Spinal cord (tissue), 10 donors: Measurements from ENCODE around the gene KLHL22. TPM values are rescaled to one million over a fixed set of nuclear protein-coding genes. Genes with fewer than 3 reads are reported as not detected.
"Not testable (repeated sequence)": the region's sequence is repeated elsewhere in the genome, so short reads cannot be mapped to it uniquely, and the experiment has no call there.

Experiments
- DNase-seq, 6 donors: peaks; one replicate each; pipeline versions ENCODE4 v3.0.0 to v3.0.0-alpha.2; 2013 to 2015; ENCODE audit warnings: low spot score in 6 of 6, low read depth in 4 of 6
- H3K27ac ChIP-seq: one replicate; pipeline ENCODE4 v1.5.1; 2013; ENCODE audit warnings: low read depth, low read length, control low read depth
- H3K27me3 ChIP-seq: one replicate; pipeline ENCODE4 v1.6.1; 2013; ENCODE audit warnings: low read length; ENCODE audit not compliant: control insufficient read depth, insufficient read depth
- H3K36me3 ChIP-seq: one replicate; pipeline ENCODE4 v1.6.1; 2013; ENCODE audit warnings: low read length; ENCODE audit not compliant: control insufficient read depth, insufficient read depth
- H3K4me1 ChIP-seq: one replicate; pipeline ENCODE4 v1.6.1; 2013; ENCODE audit warnings: low read length; ENCODE audit not compliant: control insufficient read depth, insufficient read depth
- H3K4me3 ChIP-seq: one replicate; pipeline ENCODE4 v1.5.1; 2013; ENCODE audit warnings: low read depth, low read length, control low read depth
- H3K9me3 ChIP-seq: one replicate; pipeline ENCODE4 v1.6.1; 2013; ENCODE audit warnings: low read length; ENCODE audit not compliant: control insufficient read depth, insufficient read depth
- WGBS: methylation state at CpG from one replicate; pipeline ENCODE4 v1.1.5; 2013; ENCODE audit warnings: missing lambda C conversion rate; ENCODE audit not compliant: insufficient coverage; 5-methylcytosine and 5-hydroxymethylcytosine counted together
- polyA plus RNA-seq, 2 donors: library from polyadenylated mRNA; unstranded; fragments of 120-200 nt; gene quantifications; one replicate each; pipeline ENCODE4 v1.2.1, GENCODE V29; 2013; ENCODE audit not compliant: insufficient read length in 2 of 2
- total RNA-seq, 2 donors: library from RNA; depleted of rRNA in 1 of 2; stranded (reverse); fragments of 120-200 nt in 1 of 2; fragments of >200 nt in 1 of 2; gene quantifications; one replicate each; pipeline versions ENCODE4 v1.2.3 to v1.2.4, GENCODE V29; 2013 to 2014
- donor health status: healthy.

Gene KLHL22
- total and polyA plus RNA-seq, 4 donors, result 40.8 to 68.4 (median 52.3) TPM

GRCh38 chr22:20488946-20489345 lies 6.6 kb downstream of the KLHL22 start:
- H3K36me3 ChIP-seq, result peaks cover 19% of the 10 kb centered on the region
- 53% methylated on average over 6 of the region's 11 CpGs for WGBS
- no peak overlapping the region for H3K4me3 ChIP-seq
- peaks cover 11% of the 10 kb centered on the region for H3K4me1 ChIP-seq
- no peak for DNase-seq
- H3K9me3 ChIP-seq, result no peaks in the 10 kb centered on the region
- H3K27ac ChIP-seq, result no peak overlapping the region
- no peaks in the 10 kb centered on the region for H3K27me3 ChIP-seq

- Histone ChIP-seq H3K27ac (no peak overlapping the region), H3K36me3 (peaks cover 26% of the 10 kb centered on the region), H3K27me3 (no peaks in the 10 kb centered on the region), H3K9me3 (no peaks in the 10 kb centered on the region), H3K4me1 (peaks cover 3% of the 10 kb centered on the region), H3K4me3 (no peak overlapping the region)
- no CpG with 5 or more reads among the region's 2 CpGs for WGBS
- no peak for DNase-seq
Measured at GRCh38 chr22:20487715-20488114, 7.9 kb downstream of the KLHL22 start.

- Histone ChIP-seq H3K36me3 (peaks cover 33% of the 10 kb centered on the region), H3K27ac (no peak overlapping the region), H3K4me1 (no peaks in the 10 kb centered on the region), H3K4me3 (no peak overlapping the region), H3K9me3 (no peaks in the 10 kb centered on the region), H3K27me3 (no peaks in the 10 kb centered on the region)
- WGBS, result 96% methylated on average over 2 of the region's 2 CpGs
- DNase-seq, result no peak
Measured at GRCh38 chr22:20486229-20486628, 9.4 kb downstream of the KLHL22 start.

GRCh38 chr22:20484948-20485683 lies 10.5 kb downstream of the KLHL22 start:
- WGBS, result 88% methylated on average over 1 of the region's 4 CpGs
- no peak for DNase-seq
- Histone ChIP-seq H3K4me3 (no peak overlapping the region), H3K9me3 (no peaks in the 10 kb centered on the region), H3K36me3 (peaks cover 33% of the 10 kb centered on the region), H3K27ac (no peak overlapping the region), H3K27me3 (no peaks in the 10 kb centered on the region), H3K4me1 (no peaks in the 10 kb centered on the region)

GRCh38 chr22:20483771-20484170 lies 11.8 kb downstream of the KLHL22 start:
- Histone ChIP-seq H3K4me3 (no peak overlapping the region), H3K36me3 (peaks cover 28% of the 10 kb centered on the region), H3K4me1 (no peaks in the 10 kb centered on the region), H3K9me3 (peaks cover 3% of the 10 kb centered on the region), H3K27ac (no peak overlapping the region), H3K27me3 (no peaks in the 10 kb centered on the region)
- WGBS, result 92% methylated on average over 14 of the region's 14 CpGs
- DNase-seq, result no peak

- peaks cover 22% of the 10 kb centered on the region for H3K36me3 ChIP-seq
- DNase-seq, H3K4me3 ChIP-seq, H3K27me3 ChIP-seq, H3K4me1 ChIP-seq, H3K27ac ChIP-seq, H3K9me3 ChIP-seq: not testable (repeated sequence)
- WGBS, result 96% methylated on average over 7 of the region's 7 CpGs
Measured at GRCh38 chr22:20483143-20483506, 12.5 kb downstream of the KLHL22 start.

- Histone ChIP-seq H3K4me1 (no peaks in the 10 kb centered on the region), H3K4me3 (no peak overlapping the region), H3K9me3 (peaks cover 3% of the 10 kb centered on the region), H3K36me3 (peaks cover 14% of the 10 kb centered on the region), H3K27me3 (no peaks in the 10 kb centered on the region), H3K27ac (no peak overlapping the region)
- WGBS, result 100% methylated on average over 1 of the region's 1 CpG
- no peak for DNase-seq
Measured at GRCh38 chr22:20479612-20480196, 15.9 kb downstream of the KLHL22 start.

- not testable (repeated sequence) for H3K4me1 ChIP-seq, H3K9me3 ChIP-seq, DNase-seq, H3K27ac ChIP-seq, H3K27me3 ChIP-seq, H3K4me3 ChIP-seq
- H3K36me3 ChIP-seq, result peaks cover 10% of the 10 kb centered on the region
- no CpG with 5 or more reads among the region's 6 CpGs for WGBS
Measured at GRCh38 chr22:20478059-20478458, 17.5 kb downstream of the KLHL22 start.

- DNase-seq, H3K9me3 ChIP-seq, H3K27me3 ChIP-seq, H3K27ac ChIP-seq, H3K4me1 ChIP-seq, H3K4me3 ChIP-seq: not testable (repeated sequence)
- WGBS, result 93% methylated on average over 9 of the region's 12 CpGs
- H3K36me3 ChIP-seq, result peaks cover 18% of the 10 kb centered on the region
Measured at GRCh38 chr22:20475569-20475968, 20.0 kb downstream of the KLHL22 start.

GRCh38 chr22:20475115-20475436 lies 20.5 kb downstream of the KLHL22 start:
- Histone ChIP-seq H3K27ac (no peak overlapping the region), H3K36me3 (peaks cover 23% of the 10 kb centered on the region), H3K9me3 (peaks cover 3% of the 10 kb centered on the region), H3K4me1 (no peaks in the 10 kb centered on the region), H3K27me3 (no peaks in the 10 kb centered on the region), H3K4me3 (no peak overlapping the region)
- WGBS, result no CpG with 5 or more reads among the region's 4 CpGs
- DNase-seq, result no peak
